Osteocyte (in vitro differentiated cells): ENCODE data around the gene NOL11. TPM values are rescaled to one million over a fixed set of nuclear protein-coding genes. Genes with fewer than 3 reads are reported as not detected.

ENCODE experiments used
- DNase-seq: peaks from one replicate; pipeline ENCODE4 v3.0.0; 2021; ENCODE audit warnings: mixed read lengths; ENCODE audit not compliant: unreplicated experiment; ENCODE audit errors: extremely low spot score
- H3K27ac Mint-ChIP-seq: one replicate; pipeline ENCODE4 v1.8.0; 2021; ENCODE audit warnings: mild to moderate bottlenecking, mixed read lengths; ENCODE audit not compliant: unreplicated experiment
- H3K27me3 Mint-ChIP-seq: one replicate; pipeline ENCODE4 v1.8.0; 2021; ENCODE audit warnings: mixed read lengths; ENCODE audit not compliant: unreplicated experiment
- H3K36me3 Mint-ChIP-seq: one replicate; pipeline ENCODE4 v1.8.0; 2021; ENCODE audit warnings: mixed read lengths; ENCODE audit not compliant: unreplicated experiment
- H3K4me1 Mint-ChIP-seq: one replicate; pipeline ENCODE4 v1.8.0; 2021; ENCODE audit warnings: mixed read lengths; ENCODE audit not compliant: unreplicated experiment
- H3K4me3 Mint-ChIP-seq: one replicate; pipeline ENCODE4 v1.8.0; 2021; ENCODE audit warnings: mild to moderate bottlenecking, moderate library complexity, mixed read lengths; ENCODE audit not compliant: unreplicated experiment
- H3K9me3 Mint-ChIP-seq: one replicate; pipeline ENCODE4 v1.8.0; 2021; ENCODE audit warnings: mixed read lengths; ENCODE audit not compliant: unreplicated experiment
- CTCF ChIP-seq: fragments of 200-600 bp; sonication (generic); IDR thresholded peaks from 2 replicates; pipeline ENCODE4 v1.5.0; 2021; ENCODE audit warnings: antibody characterized with exemption, mild to moderate bottlenecking, moderate library complexity
- total RNA-seq: library from RNA; stranded (reverse); gene quantifications from 2 replicates; pipeline ENCODE4 v1.2.1, GENCODE V29; 2021

The NOL11 gene
- total RNA-seq, 1 donor from 2014 or later, result 32.2 TPM

GRCh38 chr17:67685351-67685750 lies 32.4 kb upstream of the NOL11 start:
- no peak for TF ChIP-seq CTCF
- no peaks in the 10 kb centered on the region for H3K4me1 Mint-ChIP-seq
- DNase-seq, result no peak
- H3K36me3 Mint-ChIP-seq, result peaks cover 2% of the 10 kb centered on the region
- H3K27ac Mint-ChIP-seq, result no peak overlapping the region
- no peak overlapping the region for H3K4me3 Mint-ChIP-seq
- H3K27me3 Mint-ChIP-seq, result no peaks in the 10 kb centered on the region
- H3K9me3 Mint-ChIP-seq, result no peaks in the 10 kb centered on the region

- Mint-ChIP-seq H3K36me3 (peaks cover 2% of the 10 kb centered on the region), H3K27ac (no peak overlapping the region), H3K4me1 (no peaks in the 10 kb centered on the region), H3K27me3 (no peaks in the 10 kb centered on the region), H3K9me3 (no peaks in the 10 kb centered on the region), H3K4me3 (no peak overlapping the region)
- TF ChIP-seq CTCF, result no peak
- no peak for DNase-seq
Measured at GRCh38 chr17:67686241-67686640, 31.5 kb upstream of the NOL11 start.

- no peak overlapping the region for H3K27ac Mint-ChIP-seq
- H3K9me3 Mint-ChIP-seq, result no peaks in the 10 kb centered on the region
- H3K4me1 Mint-ChIP-seq, result no peaks in the 10 kb centered on the region
- TF ChIP-seq CTCF, result no peak
- no peak overlapping the region for H3K4me3 Mint-ChIP-seq
- no peaks in the 10 kb centered on the region for H3K27me3 Mint-ChIP-seq
- DNase-seq, result no peak
- H3K36me3 Mint-ChIP-seq, result peaks cover 3% of the 10 kb centered on the region
Measured at GRCh38 chr17:67687511-67687910, 30.2 kb upstream of the NOL11 start.

GRCh38 chr17:67689534-67690177 lies 28.1 kb upstream of the NOL11 start:
- Mint-ChIP-seq H3K36me3 (peaks cover 14% of the 10 kb centered on the region), H3K27ac (no peak overlapping the region)

GRCh38 chr17:67693811-67694210 lies 23.9 kb upstream of the NOL11 start:
- H3K4me1 Mint-ChIP-seq, result no peaks in the 10 kb centered on the region
- peaks cover 12% of the 10 kb centered on the region for H3K36me3 Mint-ChIP-seq
- peaks cover 3% of the 10 kb centered on the region for H3K27me3 Mint-ChIP-seq
- H3K4me3 Mint-ChIP-seq, result no peak overlapping the region
- TF ChIP-seq CTCF, result no peak
- H3K9me3 Mint-ChIP-seq, result no peaks in the 10 kb centered on the region
- no peak for DNase-seq
- H3K27ac Mint-ChIP-seq, result no peak overlapping the region

More at GRCh38 chr17:67689534-67690177, 28.1 kb upstream of the NOL11 start:
- Mint-ChIP-seq H3K4me3 (no peak overlapping the region), H3K27me3 (no peaks in the 10 kb centered on the region), H3K4me1 (no peaks in the 10 kb centered on the region), H3K9me3 (no peaks in the 10 kb centered on the region)
- TF ChIP-seq CTCF, result peak; percentile 85
- DNase-seq, result no peak
